ENCODE results near the gene SMPDL3B.

Gene SMPDL3B

GRCh38 chr1:27992276-27992675 lies 57.5 kb downstream of the SMPDL3B start:
- no peak for TF ChIP-seq CTCF (IDR thresholded peaks at IDR 0.05)

DNA sequence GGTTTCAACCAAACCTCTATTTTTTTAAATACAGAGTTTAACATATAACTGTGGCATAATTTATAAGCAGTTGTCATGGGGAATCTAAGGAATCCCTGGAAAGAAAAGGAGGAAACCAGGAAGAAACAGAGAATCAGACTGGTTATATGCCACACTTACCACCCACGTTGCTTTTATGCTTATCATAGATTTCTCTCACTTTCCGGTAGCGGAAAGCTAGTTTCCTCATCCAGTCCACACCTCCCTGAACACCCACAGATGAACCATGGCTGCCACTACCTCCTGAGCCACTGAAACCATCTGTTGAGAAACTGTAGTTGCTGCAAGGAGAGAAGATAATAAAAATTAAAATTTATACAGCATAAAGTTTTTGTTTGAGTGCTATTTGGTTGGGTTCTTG lies 58.4 kb downstream of the SMPDL3B start:
- TF ChIP-seq CTCF (IDR thresholded peaks at IDR 0.05), result no peak

GRCh38 chr1:27994060-27994459 lies 59.3 kb downstream of the SMPDL3B start:
- no peak for TF ChIP-seq CTCF (IDR thresholded peaks at IDR 0.05)

DNA sequence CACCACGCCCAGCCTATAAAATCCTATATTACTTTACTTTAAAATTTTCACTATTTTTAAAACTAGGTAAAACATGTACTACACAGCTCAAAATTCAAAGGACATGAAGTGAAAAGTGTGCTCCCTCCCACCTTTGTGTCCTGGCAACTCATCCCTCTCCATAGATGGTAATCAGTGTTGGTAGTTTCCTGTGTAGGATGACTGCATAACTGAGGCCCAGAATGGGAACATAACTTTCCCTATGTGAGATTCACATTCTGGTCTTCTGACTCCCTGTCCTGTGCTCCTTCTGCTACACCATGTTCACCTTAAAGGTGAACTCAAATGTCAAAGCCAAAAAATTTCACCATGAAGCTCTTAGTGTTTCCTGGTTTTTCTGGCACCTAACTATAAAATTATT lies 64.3 kb downstream of the SMPDL3B start:
- no peak for TF ChIP-seq CTCF (IDR thresholded peaks at IDR 0.05)

- no peak for TF ChIP-seq CTCF (IDR thresholded peaks at IDR 0.05)
Observed at GRCh38 chr1:28002600-28002999, 67.8 kb downstream of the SMPDL3B start.

Measured in LNCAP (cell line).